Body of pancreas (tissue), 4 donors: ENCODE measurements around the gene SRSF1.

Experiments used
- CTCF ChIP-seq, 7 experiments: fragments of 450-650 bp in 4 of 7; fragments of 200-600 bp in 3 of 7; sonication (generic) in 3 of 7; IDR thresholded peaks; one replicate each; pipeline ENCODE4 v1.5.1; 2016 to 2019; ENCODE audit warnings: antibody characterized with exemption in 7 of 7
- POLR2A ChIP-seq, 3 donors: fragments of 450-650 bp; IDR thresholded peaks; one replicate each; pipeline ENCODE4 v1.6.1; 2016; ENCODE audit warnings: antibody characterized with exemption in 3 of 3, mild to moderate bottlenecking in 2 of 3

- TF ChIP-seq POLR2A (IDR thresholded peaks at IDR 0.05) (no peak), CTCF (IDR thresholded peaks at IDR 0.05) (no peak)
These were observed 13.4 kb upstream of the SRSF1 start for GRCh38 chr17:58020401-58020800.
